ENCODE data around the gene PROB1.
"Not testable (repeated sequence)": the region's sequence is repeated elsewhere in the genome, so short reads cannot be mapped to it uniquely, and the experiment has no call there.

PROB1 gene

GRCh38 chr5:139410993-139411828 is 16.3 kb upstream of the PROB1 start:
- DNase-seq, result no peak

- DNase-seq, result no peak
These were observed 15.5 kb upstream of the PROB1 start for GRCh38 chr5:139410121-139410992.

GRCh38 chr5:139409116-139409515 is 14.2 kb upstream of the PROB1 start:
- DNase-seq, result not testable (repeated sequence)

- DNase-seq, result no peak
These were observed 13.3 kb upstream of the PROB1 start for GRCh38 chr5:139408191-139408590.

- no peak for DNase-seq
These were observed 12.6 kb upstream of the PROB1 start for GRCh38 chr5:139407517-139407916.

- DNase-seq, result no peak
These were observed 12.1 kb upstream of the PROB1 start for GRCh38 chr5:139406963-139407362.

- no peak for DNase-seq
These were observed 9.6 kb upstream of the PROB1 start for GRCh38 chr5:139404484-139404840.

- DNase-seq, result peak; percentile 86
These were observed 9.0 kb upstream of the PROB1 start, which contains the start of gene SPATA24 for GRCh38 chr5:139403787-139404483. Gene SPATA24 (minus strand): TSS chr5:139404089. CDS start chr5:139404060, 29 bp downstream.

GRCh38 chr5:139403418-139403786 is 8.5 kb upstream of the PROB1 start:
- no peak for DNase-seq

GRCh38 chr5:139402561-139403158 is 7.8 kb upstream of the PROB1 start:
- DNase-seq, result peak; percentile 27

GRCh38 chr5:139401546-139401945 is 6.6 kb upstream of the PROB1 start:
- no peak for DNase-seq

- DNase-seq, result no peak
These were observed 4.7 kb upstream of the PROB1 start for GRCh38 chr5:139399501-139400121.

- DNase-seq, result no peak
These were observed 3.0 kb upstream of the PROB1 start for GRCh38 chr5:139397921-139398320.

- no peak for DNase-seq
These were observed 1.8 kb upstream of the PROB1 start for GRCh38 chr5:139396691-139397090.

- DNase-seq, result no peak
These were observed 1.1 kb upstream of the PROB1 start for GRCh38 chr5:139395844-139396640.

- DNase-seq, result no peak
These were observed 716 bp downstream of the PROB1 start for GRCh38 chr5:139394123-139394653.

GRCh38 chr5:139393497-139394122 is 1.3 kb downstream of the PROB1 start:
- no peak for DNase-seq

- DNase-seq, result no peak
These were observed 2.0 kb downstream of the PROB1 start for GRCh38 chr5:139392678-139393496.

- DNase-seq, result no peak
These were observed 2.6 kb downstream of the PROB1 start for GRCh38 chr5:139392324-139392677.

Measured in NCI-H2029 treated with DMSO at 0.1 percent for 48 hours (cell line).